Measurements from ENCODE around the gene UBE2V1.
A peak's percentile ranks its signal among the peaks of the same experiment; 100 is the strongest.
"Not testable (repeated sequence)": the region's sequence is repeated elsewhere in the genome, so short reads cannot be mapped to it uniquely, and the experiment has no call there.

Gene UBE2V1

GRCh38 chr20:50112512-50113419, at the start of gene UBE2V1:
Gene UBE2V1 (minus strand): TSS chr20:50113150. CDS start chr20:50113128, 22 bp downstream.
- peak; percentile 74 to 86 for DNase-seq (ENCODE audit: extremely low read depth in 1 of 2, low read depth in 1 of 2)

- not testable (repeated sequence) for DNase-seq (ENCODE audit: extremely low read depth in 1 of 2, low read depth in 1 of 2)
Measured at GRCh38 chr20:50161494-50161893, 48.5 kb upstream of the UBE2V1 start.

DNA sequence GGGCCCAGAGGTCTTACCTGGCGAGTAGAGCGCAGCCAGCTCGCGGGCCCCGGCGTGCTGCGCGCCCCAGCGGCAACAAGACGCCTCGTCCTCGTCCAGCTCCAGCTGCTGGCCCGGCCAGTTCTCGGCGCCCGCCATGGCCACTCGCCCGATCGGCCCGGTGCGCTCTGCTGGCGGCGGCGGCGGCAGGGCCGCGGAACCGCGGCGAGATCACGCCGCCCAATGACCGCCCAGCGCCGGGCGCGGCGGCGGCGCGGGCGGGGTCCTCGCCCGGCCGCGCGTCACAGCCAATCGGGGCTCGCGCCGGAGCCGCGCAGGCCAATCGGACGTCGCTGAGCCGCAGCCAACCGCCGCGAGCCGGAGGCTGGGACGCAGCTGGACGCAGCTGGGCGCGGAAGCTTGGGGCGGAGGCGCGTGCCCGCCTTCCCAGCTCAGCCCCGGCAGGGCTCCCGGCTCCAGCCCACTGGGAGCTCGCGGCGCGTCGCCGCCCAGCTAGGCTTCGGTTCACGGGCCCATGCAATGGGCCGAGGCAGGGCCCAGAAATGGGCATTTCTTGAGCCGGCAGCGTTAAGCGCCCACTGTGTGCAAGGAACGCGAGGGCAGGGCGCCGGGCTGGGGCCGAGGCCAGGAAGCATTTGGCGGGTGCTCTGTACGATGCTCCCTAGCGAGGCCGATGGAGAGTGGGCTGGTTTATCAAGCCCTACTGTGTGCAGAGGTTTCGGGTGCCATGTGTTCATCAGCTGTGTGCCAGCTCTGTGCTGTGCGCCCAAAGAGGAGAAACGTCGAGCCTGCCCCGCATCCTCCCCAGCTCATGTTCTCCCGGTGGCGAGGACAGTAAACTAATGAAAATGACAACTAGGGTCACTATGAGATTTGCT, 40.8 kb upstream of the UBE2V1 start, which contains the start of gene PEDS1:
TSS of gene PEDS1 (minus strand) at position 224 of the 878 bp plus-strand sequence. CDS start at position 138, 86 bp downstream.
- peak; percentile 73 to 76 for DNase-seq (ENCODE audit: extremely low read depth in 1 of 2, low read depth in 1 of 2)

GRCh38 chr20:50153153-50153499, 40.2 kb upstream of the UBE2V1 start:
- peak in 1 of 2 donors; percentile 15 for DNase-seq (ENCODE audit: extremely low read depth in 1 of 2, low read depth in 1 of 2)

GRCh38 chr20:50152394-50153152, 39.6 kb upstream of the UBE2V1 start:
- DNase-seq (ENCODE audit: extremely low read depth in 1 of 2, low read depth in 1 of 2) = no peak

DNA sequence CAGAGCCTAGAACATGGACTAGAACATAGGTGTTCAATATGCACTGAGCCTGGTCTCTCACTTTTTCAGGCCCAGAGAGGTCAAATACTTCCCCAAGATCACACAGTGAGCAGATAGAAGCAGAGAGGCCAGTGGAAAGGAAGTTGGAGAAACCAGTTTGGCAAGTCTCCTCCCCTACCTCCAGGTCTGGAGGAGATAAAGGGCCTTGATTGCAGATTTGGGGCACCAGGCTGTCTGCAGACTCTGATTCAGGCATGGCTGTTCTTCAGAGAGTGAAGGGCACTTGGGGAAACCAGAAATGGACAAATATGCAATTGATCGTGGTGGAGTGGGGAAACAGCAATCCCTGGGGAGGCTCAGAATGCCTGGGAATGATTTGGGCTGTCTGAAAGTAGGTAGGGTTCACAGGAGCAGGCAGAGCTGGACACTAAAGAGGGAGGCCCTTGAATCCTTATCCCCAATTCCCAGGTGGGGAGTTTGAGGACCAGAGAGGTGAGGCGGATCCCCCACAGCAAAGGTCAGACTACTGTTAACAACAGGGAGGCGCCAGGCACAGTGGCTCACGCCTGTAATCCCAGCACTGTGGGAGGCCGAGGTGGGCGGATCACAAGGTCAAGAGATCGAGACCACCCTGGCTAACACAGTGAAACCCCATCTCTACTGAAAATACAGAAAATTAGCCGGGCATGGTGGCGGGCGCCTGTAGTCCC, 38.2 kb upstream of the UBE2V1 start:
- no peak for DNase-seq (ENCODE audit: extremely low read depth in 1 of 2, low read depth in 1 of 2)

DNA sequence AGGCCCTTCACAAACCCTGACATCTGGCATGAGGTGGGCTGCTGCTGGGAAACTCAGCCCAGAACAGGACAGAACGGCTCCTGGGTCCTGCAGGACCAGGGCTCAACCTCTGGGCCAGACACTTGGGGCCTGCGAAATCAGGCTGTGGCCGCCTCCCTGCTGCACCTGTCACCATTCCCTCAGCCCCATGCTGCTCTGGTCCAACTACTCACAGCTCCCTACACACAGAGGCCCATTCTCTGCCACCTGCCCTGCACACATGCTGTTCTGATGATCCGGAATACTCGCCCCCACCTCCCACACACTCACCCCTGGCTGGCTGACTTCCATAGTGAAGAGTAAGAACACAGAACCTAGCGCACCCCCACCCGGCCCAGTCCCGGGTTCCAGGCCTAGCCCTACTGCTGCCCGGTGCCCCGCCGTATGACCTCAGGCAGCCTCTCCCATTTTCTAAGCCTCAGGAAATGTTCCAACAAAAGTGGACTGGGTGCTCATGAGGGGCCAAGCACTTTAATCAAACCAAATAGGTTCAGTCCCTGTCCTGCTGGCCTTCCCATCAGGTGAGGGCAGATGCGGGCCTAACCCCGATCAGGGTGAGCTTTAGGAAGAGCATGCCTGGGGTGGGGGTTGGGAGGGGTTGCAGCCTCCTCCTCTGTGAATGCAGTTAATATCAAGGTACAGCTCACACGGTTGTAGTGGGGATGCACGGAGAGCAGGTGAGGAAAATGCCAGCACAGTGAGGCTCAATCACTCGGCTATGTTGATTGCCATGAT, 36.7 kb upstream of the UBE2V1 start:
- no peak for DNase-seq (ENCODE audit: extremely low read depth in 1 of 2, low read depth in 1 of 2)

DNA sequence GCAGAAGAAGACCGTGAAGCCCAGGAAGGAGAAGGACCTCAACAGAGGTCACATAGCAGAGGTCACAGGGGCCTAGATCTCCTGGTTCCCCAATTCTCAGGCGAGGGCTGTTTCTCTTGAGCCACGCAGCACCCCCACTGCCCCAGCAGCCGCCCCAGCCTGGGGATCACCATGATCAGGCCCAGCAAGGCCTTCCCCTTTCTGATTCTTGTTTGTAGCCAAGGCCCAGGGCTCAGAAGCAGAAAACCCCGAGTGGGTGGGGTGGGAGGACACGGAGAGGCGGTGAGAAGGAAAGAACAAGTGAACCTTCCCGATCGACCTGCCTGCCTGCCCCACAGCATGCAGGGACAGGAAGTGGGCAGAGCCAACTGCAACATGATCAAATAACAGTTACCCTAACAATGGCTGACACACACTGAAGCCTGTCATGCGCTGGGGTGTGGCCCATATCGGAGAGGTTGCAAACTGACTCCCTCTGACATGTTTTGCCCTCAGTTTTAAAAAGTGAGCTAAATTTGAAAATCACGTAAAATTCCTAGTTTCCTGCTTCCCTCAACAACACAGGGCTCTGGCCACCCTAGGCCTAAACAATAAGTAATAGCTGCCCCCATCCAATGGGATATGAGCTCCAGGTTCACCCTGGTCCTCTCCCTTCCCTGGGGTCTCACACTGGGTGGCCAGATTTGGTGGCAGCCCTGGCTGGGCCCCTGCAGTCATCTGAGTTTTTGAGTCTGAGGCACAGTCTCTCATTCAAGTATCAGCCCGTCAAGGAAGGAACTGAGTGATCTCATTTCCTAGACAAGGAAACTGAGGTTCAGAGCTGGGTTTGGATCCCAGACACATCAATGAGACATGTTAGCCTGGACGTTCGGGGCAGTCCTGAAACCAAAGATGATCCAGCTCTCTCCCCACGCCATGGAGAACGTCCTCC, 34.0 kb upstream of the UBE2V1 start:
- peak; percentile 38 to 66 for DNase-seq (ENCODE audit: extremely low read depth in 1 of 2, low read depth in 1 of 2)

DNA sequence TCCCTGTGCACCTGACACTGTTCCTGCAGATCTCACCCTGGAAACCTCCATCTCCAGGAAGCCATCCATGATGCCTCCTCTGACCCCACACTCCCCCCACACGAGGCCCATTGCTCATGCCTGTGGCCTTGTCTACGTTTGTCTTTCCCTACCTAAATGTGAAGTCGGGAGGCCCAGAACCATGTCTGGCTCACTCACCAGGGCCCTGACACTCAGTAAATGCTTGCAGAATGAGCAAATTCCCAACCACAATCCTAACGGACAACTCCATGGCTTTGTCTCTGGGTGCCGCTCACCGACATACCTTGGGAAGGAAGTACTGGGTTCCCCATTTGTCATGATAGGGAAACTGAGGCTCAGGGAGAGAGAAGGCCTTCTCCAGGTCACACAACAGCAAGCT, 33.3 kb upstream of the UBE2V1 start:
- DNase-seq (ENCODE audit: extremely low read depth in 1 of 2, low read depth in 1 of 2) = no peak

DNA sequence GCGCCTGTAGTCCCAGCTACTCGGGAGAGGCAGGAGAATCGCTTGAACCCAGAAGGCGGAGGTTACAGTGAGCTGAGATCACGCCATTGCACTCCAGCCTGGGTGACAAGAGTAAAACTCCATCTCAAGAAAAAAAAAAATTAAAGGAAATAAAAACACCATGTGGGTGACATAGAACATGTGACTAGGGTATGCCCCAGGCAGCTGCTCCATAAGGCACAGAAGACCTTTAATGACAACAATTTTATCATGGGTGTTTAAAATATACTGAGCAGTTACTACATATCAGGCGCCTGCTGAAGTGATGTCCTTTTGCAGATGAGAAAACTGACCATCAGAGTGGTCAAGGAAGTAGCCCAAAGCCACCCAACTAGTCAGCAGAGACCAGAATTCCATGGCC, 32.6 kb upstream of the UBE2V1 start:
- no peak for DNase-seq (ENCODE audit: extremely low read depth in 1 of 2, low read depth in 1 of 2)

GRCh38 chr20:50144362-50144761, 31.4 kb upstream of the UBE2V1 start:
- DNase-seq (ENCODE audit: extremely low read depth in 1 of 2, low read depth in 1 of 2) = no peak

GRCh38 chr20:50142812-50143211, 29.9 kb upstream of the UBE2V1 start:
- no peak for DNase-seq (ENCODE audit: extremely low read depth in 1 of 2, low read depth in 1 of 2)

GRCh38 chr20:50141811-50142561, 29.0 kb upstream of the UBE2V1 start:
- DNase-seq (ENCODE audit: extremely low read depth in 1 of 2, low read depth in 1 of 2) = no peak

DNA sequence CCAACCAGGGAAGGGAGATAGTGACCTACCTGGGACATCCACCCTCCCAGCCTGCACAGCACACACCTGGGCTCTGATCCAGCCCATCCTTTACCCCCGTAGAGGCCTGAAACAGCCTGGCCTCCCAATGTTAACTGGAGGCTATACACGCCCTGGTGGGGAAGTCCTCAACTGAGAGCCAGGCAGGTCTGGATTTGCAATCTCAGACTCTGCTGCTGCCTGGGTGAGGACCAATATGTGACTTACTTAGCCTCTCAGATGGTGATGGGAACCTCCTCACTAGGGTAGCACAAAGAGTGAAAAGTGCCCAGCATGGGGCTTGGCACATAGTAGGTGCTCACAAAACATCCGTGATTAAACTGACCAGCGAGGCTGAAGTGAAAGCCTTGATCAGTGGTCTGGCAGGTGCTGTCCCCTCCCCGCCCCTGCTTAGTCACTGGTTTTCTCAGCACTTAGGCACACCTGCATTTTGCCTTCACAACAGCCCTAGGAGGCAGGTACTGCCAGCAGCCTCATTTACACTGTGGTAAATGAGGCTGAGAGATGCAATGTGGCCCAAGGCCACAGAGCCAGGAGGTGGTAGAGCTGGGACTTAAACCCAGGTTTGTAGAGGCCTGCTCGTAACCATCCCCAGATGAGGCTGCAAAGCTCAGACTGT, 28.2 kb upstream of the UBE2V1 start:
- no peak for DNase-seq (ENCODE audit: extremely low read depth in 1 of 2, low read depth in 1 of 2)

GRCh38 chr20:50140339-50140859, 27.4 kb upstream of the UBE2V1 start:
- no peak for DNase-seq (ENCODE audit: extremely low read depth in 1 of 2, low read depth in 1 of 2)

- no peak for DNase-seq (ENCODE audit: extremely low read depth in 1 of 2, low read depth in 1 of 2)
Measured at GRCh38 chr20:50138479-50139393, 25.8 kb upstream of the UBE2V1 start.
